Osteocyte (in vitro differentiated cells): ENCODE measurements around the gene PRKN. TPM values are rescaled to one million over a fixed set of nuclear protein-coding genes. Genes with fewer than 3 reads are reported as not detected.

Experiments
- DNase-seq: peaks from one replicate; pipeline ENCODE4 v3.0.0; 2021; ENCODE audit warnings: mixed read lengths; ENCODE audit not compliant: unreplicated experiment; ENCODE audit errors: extremely low spot score
- H3K27ac Mint-ChIP-seq: one replicate; pipeline ENCODE4 v1.8.0; 2021; ENCODE audit warnings: mild to moderate bottlenecking, mixed read lengths; ENCODE audit not compliant: unreplicated experiment
- H3K27me3 Mint-ChIP-seq: one replicate; pipeline ENCODE4 v1.8.0; 2021; ENCODE audit warnings: mixed read lengths; ENCODE audit not compliant: unreplicated experiment
- H3K36me3 Mint-ChIP-seq: one replicate; pipeline ENCODE4 v1.8.0; 2021; ENCODE audit warnings: mixed read lengths; ENCODE audit not compliant: unreplicated experiment
- H3K4me1 Mint-ChIP-seq: one replicate; pipeline ENCODE4 v1.8.0; 2021; ENCODE audit warnings: mixed read lengths; ENCODE audit not compliant: unreplicated experiment
- H3K4me3 Mint-ChIP-seq: one replicate; pipeline ENCODE4 v1.8.0; 2021; ENCODE audit warnings: mild to moderate bottlenecking, moderate library complexity, mixed read lengths; ENCODE audit not compliant: unreplicated experiment
- H3K9me3 Mint-ChIP-seq: one replicate; pipeline ENCODE4 v1.8.0; 2021; ENCODE audit warnings: mixed read lengths; ENCODE audit not compliant: unreplicated experiment
- total RNA-seq: library from RNA; stranded (reverse); gene quantifications from 2 replicates; pipeline ENCODE4 v1.2.1, GENCODE V29; 2021
- TF ChIP-seq, protein P1 (sequence below): fragments of 200-600 bp; sonication (generic); IDR thresholded peaks from 2 replicates; pipeline ENCODE4 v1.5.0; 2021; ENCODE audit warnings: antibody characterized with exemption, mild to moderate bottlenecking, moderate library complexity

The PRKN gene
- total RNA-seq, 1 donor from 2014 or later = 13.4 TPM

DNA sequence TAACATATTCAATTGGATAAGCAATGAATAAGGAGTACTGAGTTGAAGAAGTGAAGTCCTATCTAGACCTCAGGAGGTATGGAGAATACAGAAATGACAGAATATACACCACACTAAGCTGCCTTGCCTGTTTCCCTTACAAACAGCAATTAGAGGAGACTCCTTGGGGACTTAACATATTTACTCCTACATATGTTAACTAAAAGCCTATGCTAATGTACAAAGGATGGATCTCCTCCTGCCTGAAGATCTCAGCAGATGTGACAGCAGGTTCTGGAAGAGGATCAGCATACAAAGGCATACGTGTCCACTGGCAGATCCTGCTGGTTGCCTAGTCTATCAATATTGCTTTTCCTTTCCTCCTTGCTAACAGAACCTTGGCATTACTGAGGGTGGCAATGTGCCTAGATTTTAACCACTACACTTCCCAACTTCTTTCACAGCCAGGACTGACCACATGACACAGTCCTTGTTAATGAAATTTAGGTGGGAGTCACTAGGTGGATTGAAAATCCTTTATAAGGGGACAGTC lies 29.6 kb downstream of the PRKN start:
- Mint-ChIP-seq H3K9me3 (no peaks in the 10 kb centered on the region), H3K27me3 (no peaks in the 10 kb centered on the region), H3K27ac (no peak overlapping the region), H3K4me3 (no peak overlapping the region), H3K4me1 (no peaks in the 10 kb centered on the region), H3K36me3 (peaks cover 4% of the 10 kb centered on the region)
- DNase-seq = no peak
- TF ChIP-seq, protein P1, sequence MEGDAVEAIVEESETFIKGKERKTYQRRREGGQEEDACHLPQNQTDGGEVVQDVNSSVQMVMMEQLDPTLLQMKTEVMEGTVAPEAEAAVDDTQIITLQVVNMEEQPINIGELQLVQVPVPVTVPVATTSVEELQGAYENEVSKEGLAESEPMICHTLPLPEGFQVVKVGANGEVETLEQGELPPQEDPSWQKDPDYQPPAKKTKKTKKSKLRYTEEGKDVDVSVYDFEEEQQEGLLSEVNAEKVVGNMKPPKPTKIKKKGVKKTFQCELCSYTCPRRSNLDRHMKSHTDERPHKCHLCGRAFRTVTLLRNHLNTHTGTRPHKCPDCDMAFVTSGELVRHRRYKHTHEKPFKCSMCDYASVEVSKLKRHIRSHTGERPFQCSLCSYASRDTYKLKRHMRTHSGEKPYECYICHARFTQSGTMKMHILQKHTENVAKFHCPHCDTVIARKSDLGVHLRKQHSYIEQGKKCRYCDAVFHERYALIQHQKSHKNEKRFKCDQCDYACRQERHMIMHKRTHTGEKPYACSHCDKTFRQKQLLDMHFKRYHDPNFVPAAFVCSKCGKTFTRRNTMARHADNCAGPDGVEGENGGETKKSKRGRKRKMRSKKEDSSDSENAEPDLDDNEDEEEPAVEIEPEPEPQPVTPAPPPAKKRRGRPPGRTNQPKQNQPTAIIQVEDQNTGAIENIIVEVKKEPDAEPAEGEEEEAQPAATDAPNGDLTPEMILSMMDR = no peak

DNA sequence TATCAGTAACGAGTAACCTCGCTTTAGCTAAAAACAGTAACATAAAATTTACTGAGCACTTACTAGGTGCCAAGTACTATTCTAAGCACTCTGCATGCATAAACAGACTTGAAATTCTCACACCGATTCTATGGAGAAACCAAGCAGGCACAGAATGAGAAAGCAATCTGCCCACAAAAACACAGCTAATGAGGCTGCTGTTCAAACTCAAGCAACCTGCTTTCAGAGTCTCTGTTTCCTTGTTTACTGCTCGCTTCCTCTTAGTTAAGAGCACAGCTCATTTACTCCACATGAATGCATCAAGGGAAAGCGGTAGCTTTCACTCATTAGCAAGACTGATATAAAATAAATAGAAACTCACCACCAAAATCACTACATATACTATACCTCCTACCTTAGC lies 37.4 kb downstream of the PRKN start:
- peaks cover 6% of the 10 kb centered on the region for H3K36me3 Mint-ChIP-seq
- no peaks in the 10 kb centered on the region for H3K27me3 Mint-ChIP-seq
- TF ChIP-seq, protein P1 = no peak
- peaks cover 18% of the 10 kb centered on the region for H3K4me1 Mint-ChIP-seq
- no peaks in the 10 kb centered on the region for H3K9me3 Mint-ChIP-seq
- no peak overlapping the region for H3K27ac Mint-ChIP-seq
- DNase-seq = no peak
- no peak overlapping the region for H3K4me3 Mint-ChIP-seq

DNA sequence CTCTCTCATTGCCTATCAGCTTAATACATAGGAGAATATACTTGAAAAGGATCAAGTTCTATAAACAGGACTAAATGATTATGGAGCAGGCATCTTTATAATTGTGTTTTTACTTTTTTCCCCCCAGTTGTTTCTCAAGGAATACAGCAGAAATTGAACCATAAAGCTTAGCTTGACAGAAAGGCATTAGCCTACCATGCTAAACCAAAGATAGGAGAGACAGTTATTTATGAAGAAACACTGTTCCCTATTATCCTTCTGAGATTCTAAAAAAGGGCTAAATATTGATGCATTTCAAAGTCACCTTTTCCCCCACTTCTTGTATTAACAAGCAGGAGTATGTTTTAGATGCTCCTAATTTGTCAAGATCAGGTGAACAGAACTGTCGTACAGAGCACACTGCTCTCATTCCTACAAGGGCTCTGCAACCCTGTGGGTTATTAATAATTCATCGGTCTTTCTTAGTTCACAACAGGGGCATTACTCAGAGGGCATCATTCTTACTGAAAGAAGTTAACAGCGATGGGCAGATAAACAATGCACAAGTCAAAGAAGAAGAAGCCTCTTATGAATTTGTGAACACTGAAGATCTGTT lies 38.7 kb downstream of the PRKN start:
- Mint-ChIP-seq H3K27me3 (no peaks in the 10 kb centered on the region), H3K27ac (no peak overlapping the region), H3K4me3 (no peak overlapping the region), H3K4me1 (peaks cover 26% of the 10 kb centered on the region), H3K36me3 (peaks cover 6% of the 10 kb centered on the region), H3K9me3 (no peaks in the 10 kb centered on the region)
- DNase-seq = no peak
- TF ChIP-seq, protein P1 = no peak

DNA sequence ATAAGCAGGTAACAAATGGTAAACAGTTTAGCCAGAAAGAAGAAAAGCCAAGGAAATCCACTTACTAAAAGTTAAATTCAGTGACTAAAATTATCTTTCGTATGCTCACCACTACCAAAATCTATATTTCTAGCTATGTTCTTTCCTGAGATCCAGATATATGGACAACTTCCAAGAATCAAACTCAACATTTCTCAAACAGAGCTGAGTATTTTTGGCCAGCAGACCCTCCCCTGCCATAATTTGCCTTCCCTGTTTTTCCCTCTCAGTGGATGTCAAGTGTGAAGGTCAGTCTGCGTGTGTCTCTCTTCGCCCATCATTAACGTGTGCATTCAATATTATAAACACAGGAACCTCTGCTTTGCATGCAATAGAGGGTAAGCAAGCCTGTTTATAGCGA lies 42.0 kb downstream of the PRKN start:
- DNase-seq = no peak
- Mint-ChIP-seq H3K27me3 (no peaks in the 10 kb centered on the region), H3K4me1 (peaks cover 48% of the 10 kb centered on the region), H3K4me3 (no peak overlapping the region), H3K9me3 (peaks cover 3% of the 10 kb centered on the region), H3K27ac (no peak overlapping the region), H3K36me3 (peaks cover 5% of the 10 kb centered on the region)
- TF ChIP-seq, protein P1 = no peak

DNA sequence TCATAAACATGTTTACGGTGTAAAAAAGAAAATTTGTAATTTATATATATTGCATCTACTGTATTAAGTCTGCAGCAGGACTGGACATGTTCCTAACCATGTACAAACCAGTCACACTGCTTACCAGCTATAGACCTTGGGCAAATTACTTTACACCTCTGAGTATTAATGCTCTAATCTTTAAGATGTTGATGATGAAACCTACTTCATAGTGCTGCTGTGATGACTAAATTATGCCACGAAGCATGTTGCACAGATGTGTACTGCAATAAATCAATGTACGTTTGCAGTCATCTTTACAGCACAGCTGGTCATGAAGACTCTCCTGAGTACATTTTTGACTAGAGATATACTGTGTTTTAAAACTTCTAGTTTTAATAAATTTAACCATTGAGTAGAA lies 42.6 kb downstream of the PRKN start:
- Mint-ChIP-seq H3K4me1 (peaks cover 50% of the 10 kb centered on the region), H3K4me3 (no peak overlapping the region), H3K9me3 (peaks cover 3% of the 10 kb centered on the region), H3K36me3 (peaks cover 5% of the 10 kb centered on the region), H3K27ac (no peak overlapping the region), H3K27me3 (no peaks in the 10 kb centered on the region)
- no peak for DNase-seq
- TF ChIP-seq, protein P1 = no peak
